Measurements from ENCODE around the gene ENDOV.

DNA sequence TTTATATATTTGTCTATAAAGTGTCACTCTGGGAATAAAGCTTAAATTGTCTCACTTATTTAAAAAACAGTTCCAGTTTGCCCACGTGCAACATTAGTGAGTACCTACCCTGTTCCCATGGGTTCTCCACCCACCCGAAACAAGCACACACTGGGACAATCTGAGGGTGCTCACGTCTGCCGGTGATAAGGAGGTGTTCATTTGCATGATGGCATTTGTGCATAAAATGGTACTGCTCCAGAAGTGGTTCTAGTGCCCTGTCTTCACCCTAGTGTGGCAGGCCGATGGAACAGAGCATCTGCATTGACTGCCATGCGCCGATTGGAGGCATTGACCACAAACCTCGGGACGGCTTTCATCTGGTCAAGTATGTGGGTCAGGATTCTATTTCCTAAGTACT is 35.6 kb upstream of the ENDOV start:
- TF ChIP-seq, protein P1, sequence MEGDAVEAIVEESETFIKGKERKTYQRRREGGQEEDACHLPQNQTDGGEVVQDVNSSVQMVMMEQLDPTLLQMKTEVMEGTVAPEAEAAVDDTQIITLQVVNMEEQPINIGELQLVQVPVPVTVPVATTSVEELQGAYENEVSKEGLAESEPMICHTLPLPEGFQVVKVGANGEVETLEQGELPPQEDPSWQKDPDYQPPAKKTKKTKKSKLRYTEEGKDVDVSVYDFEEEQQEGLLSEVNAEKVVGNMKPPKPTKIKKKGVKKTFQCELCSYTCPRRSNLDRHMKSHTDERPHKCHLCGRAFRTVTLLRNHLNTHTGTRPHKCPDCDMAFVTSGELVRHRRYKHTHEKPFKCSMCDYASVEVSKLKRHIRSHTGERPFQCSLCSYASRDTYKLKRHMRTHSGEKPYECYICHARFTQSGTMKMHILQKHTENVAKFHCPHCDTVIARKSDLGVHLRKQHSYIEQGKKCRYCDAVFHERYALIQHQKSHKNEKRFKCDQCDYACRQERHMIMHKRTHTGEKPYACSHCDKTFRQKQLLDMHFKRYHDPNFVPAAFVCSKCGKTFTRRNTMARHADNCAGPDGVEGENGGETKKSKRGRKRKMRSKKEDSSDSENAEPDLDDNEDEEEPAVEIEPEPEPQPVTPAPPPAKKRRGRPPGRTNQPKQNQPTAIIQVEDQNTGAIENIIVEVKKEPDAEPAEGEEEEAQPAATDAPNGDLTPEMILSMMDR (IDR thresholded peaks at IDR 0.05 in 2 of 3, conservative IDR thresholded peaks at IDR 0.05 in 1 of 3; ENCODE audit: borderline replicate concordance in 1 of 3, insufficient read depth in 1 of 3, low read depth in 2 of 3, low read length in 2 of 3), result no peak
- TF ChIP-seq, protein P2, sequence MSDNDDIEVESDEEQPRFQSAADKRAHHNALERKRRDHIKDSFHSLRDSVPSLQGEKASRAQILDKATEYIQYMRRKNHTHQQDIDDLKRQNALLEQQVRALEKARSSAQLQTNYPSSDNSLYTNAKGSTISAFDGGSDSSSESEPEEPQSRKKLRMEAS (IDR thresholded peaks at IDR 0.05), result no peak

Measured in HCT116 (cell line).